HCT116 (cell line): ENCODE data around the gene TNRC6C. TPM values are rescaled to one million over a fixed set of nuclear protein-coding genes. Genes with fewer than 3 reads are reported as not detected.

Experiments used
- ATAC-seq: fragments of 200-7000 bp; cut with Tn5 transposase; 2 replicates; pipeline ENCODE4 v1.9.1; 2020; ENCODE audit warnings: mild to moderate bottlenecking, moderate library complexity
- BruUV-seq: library from RNA; stranded (reverse); fragments of 400-500 nt; replicated peaks from 2 replicates; lab custom pipeline; 2021; lab: Mats Ljungman, UMichigan
- CTCF ChIA-PET: fragments of 300-600 bp; sonication (Branson Sonifier 250); formaldehyde crosslinking; loops from one replicate; lab custom pipeline; 2021; ENCODE audit warnings: antibody characterized with exemption; lab: Charles Lee
- POLR2A ChIA-PET: fragments of 300-600, 350-600 bp; sonication (Branson Sonifier 250); formaldehyde crosslinking; loops from one replicate; lab custom pipeline; 2021; ENCODE audit warnings: antibody characterized with exemption; lab: Charles Lee
- RAD21 ChIA-PET, 2 experiments: fragments of 300-600 bp; sonication (Branson Sonifier 250); formaldehyde crosslinking; loops; one replicate each; lab custom pipeline; 2023; ENCODE audit warnings: low total read pairs in 2 of 2; ENCODE audit not compliant: uncharacterized antibody in 2 of 2, unreplicated experiment in 2 of 2, low non-redundant PET in 1 of 2; lab: Charles Lee
- DNase-seq: peaks from one replicate; pipeline ENCODE4 v3.0.0-alpha.2; 2010; ENCODE audit warnings: low read depth, low spot score
- H2AFZ ChIP-seq: fragments of 200-600 bp; shearing (Covaris generic), sonication (generic); 2 replicates; pipeline ENCODE4 v1.6.1; 2017; ENCODE audit warnings: low read depth, mixed run types, mixed read lengths, antibody characterized with exemption, low read length; ENCODE audit not compliant: poor library complexity, severe bottlenecking
- H3K27ac ChIP-seq: 2 replicates; pipeline ENCODE4 v1.5.1; 2012; ENCODE audit warnings: low read depth, low read length
- H3K27me3 ChIP-seq: fragments of 200-600 bp; sonication (generic); 2 replicates; pipeline ENCODE4 v1.6.1; 2016; ENCODE audit warnings: mixed run types, low read length, mixed read lengths; ENCODE audit not compliant: insufficient read depth
- H3K36me3 ChIP-seq, 2 experiments: fragments of 200-500 bp in 1 of 2; fragments of 200-600 bp in 1 of 2; sonication (Bioruptor generic) in 1 of 2; sonication (generic) in 1 of 2; 2 replicates each; pipeline versions ENCODE4 v1.5.1 to v1.6.1; 2014 to 2016; ENCODE audit warnings: low read length in 2 of 2, inconsistent platforms in 1 of 2, mixed read lengths in 1 of 2, mixed run types in 1 of 2; ENCODE audit not compliant: insufficient read depth in 2 of 2, control insufficient read depth in 1 of 2
- H3K4me1 ChIP-seq, 2 experiments: fragments of 200-600 bp in 1 of 2; sonication (generic) in 1 of 2; 2 replicates each; pipeline versions ENCODE4 v1.5.1 to v1.6.1; 2012 to 2017; ENCODE audit warnings: low read length in 2 of 2, inconsistent platforms in 1 of 2, mild to moderate bottlenecking in 1 of 2, mixed read lengths in 1 of 2, mixed run types in 1 of 2, moderate library complexity in 1 of 2; ENCODE audit not compliant: insufficient read depth in 2 of 2, control insufficient read depth in 1 of 2
- H3K4me2 ChIP-seq: fragments of 200-600 bp; sonication (generic); 2 replicates; pipeline ENCODE4 v1.6.1; 2017; ENCODE audit warnings: mixed run types, low read length, mixed read lengths
- H3K4me3 ChIP-seq, 2 experiments: fragments of 200-600 bp in 1 of 2; sonication (generic) in 1 of 2; replicated peaks in 1 of 2; 2 replicates each; pipeline ENCODE4 v1.5.1; 2011 to 2016; ENCODE audit warnings: low read length in 2 of 2, control low read depth in 1 of 2, low read depth in 1 of 2, mild to moderate bottlenecking in 1 of 2, mixed read lengths in 1 of 2, mixed run types in 1 of 2
- H3K79me2 ChIP-seq: fragments of 200-600 bp; sonication (generic); 2 replicates; pipeline ENCODE4 v1.6.1; 2017; ENCODE audit warnings: mild to moderate bottlenecking, mixed run types, low read length, moderate library complexity, mixed read lengths; ENCODE audit not compliant: insufficient read depth
- H3K9ac ChIP-seq: fragments of 200-600 bp; sonication (generic); 2 replicates; pipeline ENCODE4 v1.6.1; 2016; ENCODE audit warnings: low read length, mixed read lengths
- H3K9me2 ChIP-seq: fragments of 200-600 bp; sonication (generic), shearing (Covaris generic); 2 replicates; pipeline ENCODE4 v1.6.1; 2017; ENCODE audit warnings: mixed run types, mild to moderate bottlenecking, moderate library complexity; ENCODE audit not compliant: insufficient read depth
- H3K9me3 ChIP-seq, 2 experiments: fragments of 200-500 bp in 1 of 2; fragments of 200-600 bp in 1 of 2; sonication (Bioruptor generic) in 1 of 2; sonication (generic) in 1 of 2; 2 replicates each; pipeline ENCODE4 v1.6.1; 2014 to 2017; ENCODE audit warnings: low read length in 2 of 2, mixed read lengths in 2 of 2, inconsistent platforms in 1 of 2, low read depth in 1 of 2, mild to moderate bottlenecking in 1 of 2, mixed run types in 1 of 2, moderate library complexity in 1 of 2; ENCODE audit not compliant: control insufficient read depth in 1 of 2, insufficient read depth in 1 of 2
- H4K20me1 ChIP-seq: fragments of 200-600 bp; sonication (generic), shearing (Covaris generic); 2 replicates; pipeline ENCODE4 v1.6.1; 2017; ENCODE audit warnings: mixed run types, mild to moderate bottlenecking, moderate library complexity; ENCODE audit not compliant: insufficient read depth
- CBX3 ChIP-seq: IDR thresholded peaks from 2 replicates; pipeline ENCODE4 v1.6.1; 2012; ENCODE audit warnings: low read depth
- CEBPB ChIP-seq: IDR thresholded peaks from 2 replicates; pipeline ENCODE4 v1.6.1; 2012; ENCODE audit warnings: low read depth
- CTCF ChIP-seq, 3 experiments: fragments of 200-600 bp in 1 of 3; sonication (generic) in 1 of 3; IDR thresholded peaks in 2 of 3; conservative IDR thresholded peaks in 1 of 3; 2 replicates each; pipeline ENCODE4 v1.5.1; 2012 to 2017; ENCODE audit warnings: low read depth in 2 of 3, low read length in 2 of 3, antibody characterized with exemption in 1 of 3, borderline replicate concordance in 1 of 3, control low read depth in 1 of 3, mild to moderate bottlenecking in 1 of 3, mixed read lengths in 1 of 3, mixed run types in 1 of 3, moderate library complexity in 1 of 3; ENCODE audit not compliant: insufficient read depth in 1 of 3
- ELF1 ChIP-seq: IDR thresholded peaks from 2 replicates; pipeline ENCODE4 v1.6.1; 2012; ENCODE audit warnings: low read depth, borderline replicate concordance
- EZH2 ChIP-seq: fragments of 200-600 bp; sonication (generic); IDR thresholded peaks from 2 replicates; pipeline ENCODE4 v1.6.1; 2017; ENCODE audit warnings: antibody characterized with exemption, mixed run types
- EZH2phosphoT487 ChIP-seq: fragments of 200-600 bp; IDR thresholded peaks from 2 replicates; pipeline ENCODE4 v1.6.1; 2018; ENCODE audit warnings: antibody characterized with exemption, borderline replicate concordance
- MAX ChIP-seq: IDR thresholded peaks from 2 replicates; pipeline ENCODE4 v1.6.1; 2012
- REST ChIP-seq: IDR thresholded peaks from 2 replicates; pipeline ENCODE4 v1.6.1; 2012; ENCODE audit warnings: low read depth
- SIN3A ChIP-seq: IDR thresholded peaks from 2 replicates; pipeline ENCODE4 v1.6.1; 2012; ENCODE audit warnings: low read depth
- SP1 ChIP-seq: IDR thresholded peaks from 2 replicates; pipeline ENCODE4 v1.6.1; 2012; ENCODE audit warnings: low read depth
- SRF ChIP-seq: IDR thresholded peaks from 2 replicates; pipeline ENCODE4 v1.6.1; 2012; ENCODE audit warnings: low read depth
- ZBTB33 ChIP-seq: IDR thresholded peaks from 2 replicates; pipeline ENCODE4 v1.6.1; 2011; ENCODE audit warnings: mild to moderate bottlenecking, low read length, moderate library complexity; ENCODE audit not compliant: insufficient replicate concordance; ENCODE audit errors: extremely low read depth
- ZFX ChIP-seq: fragments of 450-650 bp; IDR thresholded peaks from 2 replicates; pipeline ENCODE4 v1.6.1; 2017
- ZNF274 ChIP-seq: fragments of 200-500 bp; sonication (Bioruptor generic); IDR thresholded peaks from 2 replicates; pipeline ENCODE4 v1.6.1; 2014; ENCODE audit warnings: mild to moderate bottlenecking, low read depth, low read length, inconsistent platforms
- intact Hi-C: fragments of 100-400 bp; cut with micrococcal nuclease; formaldehyde crosslinking; loops from 2 replicates; pipeline ENCODE4 v1.10.0; 2022
- total RNA-seq: library from RNA; stranded (reverse); gene quantifications from one replicate; pipeline ENCODE4 v1.2.1, GENCODE V29; 2021; ENCODE audit not compliant: unreplicated experiment

TNRC6C gene
- total RNA-seq, 1 experiment from 2014 or later: 23.4 TPM

- DNase-seq (no peak), ATAC-seq (no peak)
- no peaks in the 10 kb centered on the region for H4K20me1 ChIP-seq
- H3K36me3 ChIP-seq: no peaks in the 10 kb centered on the region
- peaks cover 35 to 76% of the 10 kb centered on the region in 2 experiments for H3K4me1 ChIP-seq
- RAD21 ChIA-PET: no interaction called here
- H3K79me2 ChIP-seq: no peaks in the 10 kb centered on the region
- intact Hi-C loops: no loop called here
- no TSS peak for BruUV-seq
- no peak overlapping the region for H3K4me2 ChIP-seq
- H3K27me3 ChIP-seq: no peaks in the 10 kb centered on the region
- H3K27ac ChIP-seq: no peak overlapping the region
- H3K4me3 ChIP-seq: no peak overlapping the region
- H3K9ac ChIP-seq: no peak overlapping the region
- POLR2A ChIA-PET: interaction anchor here (1.3 kb wide), 2 partner anchors 40 to 51 kb away, joined by 3 to 6 read pairs; partner anchors contain the start of genes AFMID and TK1
- H2AFZ ChIP-seq: no peak overlapping the region
- no peak for TF ChIP-seq EZH2
- no peak for TF ChIP-seq SIN3A
- TF ChIP-seq CBX3: no peak
- no peak for TF ChIP-seq CEBPB
- TF ChIP-seq ZFX: no peak
- TF ChIP-seq ELF1: no peak
- no peak for TF ChIP-seq CTCF (IDR thresholded peaks at IDR 0.05 in 2 of 3, conservative IDR thresholded peaks at IDR 0.05 in 1 of 3; ENCODE audit: borderline replicate concordance in 1 of 3, insufficient read depth in 1 of 3, low read depth in 2 of 3, low read length in 2 of 3)
- no peak for TF ChIP-seq SP1
- no peak for TF ChIP-seq REST
- no peak for TF ChIP-seq ZNF274
- no peak for TF ChIP-seq MAX
- no peak for TF ChIP-seq SRF
- TF ChIP-seq EZH2phosphoT487: no peak
- TF ChIP-seq ZBTB33: no peak
- CTCF ChIA-PET: interaction anchor here (1.0 to 2.1 kb wide), 3 partner anchors 41 to 63 kb away, joined by 3 to 8 read pairs (median 6); no protein-coding TSS in a partner anchor
- H3K9me3 ChIP-seq: no peaks in the 10 kb centered on the region
- no peaks in the 10 kb centered on the region for H3K9me2 ChIP-seq
Observed at GRCh38 chr17:78135858-78136500, 177.5 kb downstream of the TNRC6C start.
